Activated CD4-positive, alpha-beta memory T cell treated with anti-CD3 and anti-CD28 coated beads for 36 hours (primary cell): ENCODE measurements around the gene BTF3. TPM values are rescaled to one million over a fixed set of nuclear protein-coding genes. Genes with fewer than 3 reads are reported as not detected.
"Not testable (repeated sequence)": the region's sequence is repeated elsewhere in the genome, so short reads cannot be mapped to it uniquely, and the experiment has no call there.

Source experiments
- CTCF ChIA-PET: fragments of 350-600 bp; sonication (Branson Sonifier 250); formaldehyde crosslinking; loops from one replicate; lab custom pipeline; 2021; ENCODE audit warnings: antibody characterized with exemption, inconsistent platforms; lab: Charles Lee
- POLR2A ChIA-PET: fragments of 350-600 bp; sonication (Branson Sonifier 250); formaldehyde crosslinking; loops from one replicate; lab custom pipeline; 2021; ENCODE audit warnings: antibody characterized with exemption; lab: Charles Lee
- DNase-seq: peaks from one replicate; pipeline ENCODE4 v3.0.0-alpha.2; 2020
- H3K27ac Mint-ChIP-seq: one replicate; pipeline ENCODE4 v1.8.0; 2021; ENCODE audit warnings: mixed read lengths
- H3K27me3 Mint-ChIP-seq: one replicate; pipeline ENCODE4 v1.8.0; 2021; ENCODE audit warnings: mixed read lengths
- H3K36me3 Mint-ChIP-seq: one replicate; pipeline ENCODE4 v1.8.0; 2021; ENCODE audit warnings: mixed read lengths
- H3K4me1 Mint-ChIP-seq: one replicate; pipeline ENCODE4 v1.8.0; 2021; ENCODE audit warnings: low read depth, mixed read lengths
- H3K4me3 Mint-ChIP-seq: one replicate; pipeline ENCODE4 v1.8.0; 2021; ENCODE audit warnings: mild to moderate bottlenecking, mixed read lengths
- H3K9me3 Mint-ChIP-seq: one replicate; pipeline ENCODE4 v1.8.0; 2021; ENCODE audit warnings: mixed read lengths
- intact Hi-C: fragments of 100-400 bp; cut with micrococcal nuclease; formaldehyde crosslinking; loops from one replicate; pipeline ENCODE4 v1.15.1; 2023
- total RNA-seq, 2 experiments: library from RNA; stranded (reverse); gene quantifications; one replicate each; pipeline ENCODE4 v1.2.3, GENCODE V29; 2021

The BTF3 gene
- total RNA-seq, 2 experiments from 2014 or later = 936 to 944 TPM

DNA sequence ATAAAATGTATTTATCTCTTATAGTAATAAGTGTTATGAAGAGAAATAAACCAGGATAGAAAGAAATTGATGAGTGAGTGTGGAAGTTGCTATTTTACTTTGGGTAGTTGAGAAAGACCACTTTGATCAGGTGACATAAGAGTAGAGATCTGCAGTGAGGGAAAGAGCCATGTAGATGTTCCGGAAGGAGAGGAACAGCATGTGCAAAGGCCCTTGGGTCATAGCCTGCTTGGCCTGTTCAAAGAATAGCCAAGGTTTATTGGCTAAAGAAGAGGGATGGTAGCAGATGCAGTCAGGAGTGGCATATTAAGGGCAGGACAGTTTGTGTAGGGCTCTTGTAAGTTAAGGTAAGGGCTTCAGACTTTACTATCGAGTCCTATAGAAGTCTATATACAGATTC is 3.2 kb downstream of the BTF3 start:
- Mint-ChIP-seq H3K27me3 (no peaks in the 10 kb centered on the region), H3K36me3 (peaks cover 53% of the 10 kb centered on the region), H3K4me3 (no peak overlapping the region), H3K27ac (peak overlapping the region; percentile 39), H3K9me3 (no peaks in the 10 kb centered on the region), H3K4me1 (peaks cover 37% of the 10 kb centered on the region)
- POLR2A ChIA-PET = no interaction called here
- CTCF ChIA-PET = interaction anchor here (1.0 to 1.4 kb wide), 2 partner anchors 52 to 53 kb away, joined by 3 read pairs; partner anchors contain the start of gene FOXD1
- intact Hi-C loops = no loop called here
- DNase-seq = no peak

DNA sequence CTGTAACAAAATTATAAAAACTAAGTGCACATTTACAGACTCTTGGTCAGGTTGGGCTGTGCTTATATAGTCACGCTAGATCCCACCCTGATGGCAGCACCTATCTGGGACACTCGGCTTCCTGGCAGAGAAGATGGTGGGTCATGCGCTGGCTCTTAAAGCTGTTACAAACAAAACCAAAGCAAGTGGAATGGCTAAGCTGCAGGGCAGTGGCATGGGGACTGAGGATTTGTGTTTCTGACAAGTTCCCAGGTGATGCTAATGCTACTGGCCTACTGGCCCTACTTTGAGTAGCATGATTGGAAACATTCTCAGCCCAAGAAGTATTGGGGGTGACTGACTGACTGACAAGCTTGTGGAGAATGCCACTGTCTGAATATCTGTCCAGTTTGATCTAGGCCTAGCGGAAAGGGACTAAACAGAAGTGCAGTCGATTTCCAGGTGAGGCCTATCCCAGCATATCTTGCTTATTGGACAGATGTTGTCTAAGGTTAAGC is 8.3 kb downstream of the BTF3 start:
- Mint-ChIP-seq H3K9me3 (no peaks in the 10 kb centered on the region), H3K27me3 (no peaks in the 10 kb centered on the region), H3K4me1 (peaks cover 8% of the 10 kb centered on the region), H3K4me3 (no peak overlapping the region), H3K36me3 (peaks cover 38% of the 10 kb centered on the region), H3K27ac (no peak overlapping the region)
- no peak for DNase-seq
- CTCF ChIA-PET = no interaction called here
- POLR2A ChIA-PET = interaction anchor here (1.3 kb wide), 1 partner anchor 8 kb away, joined by 4 read pairs; the partner anchor contains the start of gene BTF3
- intact Hi-C loops = no loop called here

DNA sequence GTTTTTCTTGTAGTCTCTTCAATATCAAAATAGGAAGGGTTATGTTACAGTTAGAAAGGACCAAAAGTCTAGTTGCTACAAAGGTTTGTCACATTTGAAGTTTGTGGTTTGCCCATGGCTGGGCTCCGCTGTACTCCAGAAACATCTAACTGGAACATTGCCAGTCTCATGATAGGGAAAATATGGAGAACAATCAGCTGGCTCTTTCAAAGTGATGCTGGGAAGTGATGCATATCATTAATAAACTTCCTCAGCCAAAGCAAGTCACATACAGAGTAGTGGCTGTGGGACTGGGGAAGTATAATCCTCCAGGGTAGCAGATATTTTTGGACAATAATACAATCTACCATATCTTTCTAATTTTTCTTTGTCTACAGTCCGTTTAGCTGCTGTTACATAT is 8.8 kb downstream of the BTF3 start:
- ChIA-PET POLR2A (interaction anchor here (1.3 kb wide), 1 partner anchor 9 kb away, joined by 4 read pairs; the partner anchor contains the start of gene BTF3), CTCF (interaction anchor here (1.9 kb wide), 1 partner anchor 13 kb away, joined by 9 read pairs; no protein-coding TSS in a partner anchor)
- intact Hi-C loops = no loop called here
- Mint-ChIP-seq H3K36me3 (peaks cover 38% of the 10 kb centered on the region), H3K27me3 (no peaks in the 10 kb centered on the region), H3K4me3 (no peak overlapping the region), H3K9me3 (no peaks in the 10 kb centered on the region), H3K4me1 (peaks cover 7% of the 10 kb centered on the region), H3K27ac (no peak overlapping the region)
- no peak for DNase-seq

DNA sequence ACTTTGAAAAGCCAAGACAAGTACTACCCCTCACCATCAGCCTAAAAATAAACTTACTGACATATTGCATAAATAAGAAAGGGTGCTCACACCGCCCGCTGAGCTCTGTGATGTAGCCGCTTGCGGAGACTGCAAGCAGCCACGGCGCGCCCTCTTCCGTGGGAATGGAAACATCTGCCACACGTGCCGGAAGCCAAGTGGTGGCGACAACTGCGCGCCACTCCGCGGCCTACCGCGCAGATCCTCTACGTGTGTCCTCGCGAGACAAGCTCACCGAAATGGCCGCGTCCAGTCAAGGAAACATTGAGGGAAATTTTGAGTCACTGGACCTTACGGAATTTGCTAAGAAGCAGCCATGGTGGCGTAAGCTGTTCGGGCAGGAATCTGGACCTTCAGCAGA is 10.3 kb downstream of the BTF3 start:
- H3K27ac Mint-ChIP-seq, DNase-seq, H3K9me3 Mint-ChIP-seq, intact Hi-C loops, H3K4me1 Mint-ChIP-seq, H3K4me3 Mint-ChIP-seq, H3K27me3 Mint-ChIP-seq: not testable (repeated sequence)
- H3K36me3 Mint-ChIP-seq = peaks cover 24% of the 10 kb centered on the region
- POLR2A ChIA-PET = interaction anchor here (1.5 kb wide), 1 partner anchor 10 kb away, joined by 4 read pairs; the partner anchor contains the start of gene BTF3
- CTCF ChIA-PET = interaction anchor here (1.9 kb wide), 1 partner anchor 12 kb away, joined by 9 read pairs; no protein-coding TSS in a partner anchor

DNA sequence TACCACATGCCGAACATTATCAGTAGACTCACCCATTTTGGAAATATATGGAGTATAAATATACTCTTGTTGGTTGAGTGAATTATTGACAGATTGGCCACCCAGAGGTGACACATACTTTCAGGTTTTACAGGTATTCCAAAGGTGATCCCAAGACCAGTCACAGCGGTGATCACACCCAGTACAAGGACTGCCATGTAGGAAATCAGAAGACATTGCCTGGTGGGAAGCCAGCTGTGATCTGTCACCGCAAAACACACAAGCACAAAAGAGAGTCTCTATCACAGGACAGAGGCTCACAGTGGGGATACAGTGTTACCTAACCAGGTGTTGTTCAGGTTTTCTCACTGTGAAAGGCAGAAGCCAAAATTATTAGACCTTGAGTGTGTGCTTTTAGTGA is 15.8 kb downstream of the BTF3 start:
- Mint-ChIP-seq H3K4me3 (no peak overlapping the region), H3K27me3 (no peaks in the 10 kb centered on the region), H3K4me1 (no peaks in the 10 kb centered on the region), H3K36me3 (peaks cover 2% of the 10 kb centered on the region), H3K9me3 (no peaks in the 10 kb centered on the region), H3K27ac (no peak overlapping the region)
- ChIA-PET CTCF (interaction anchor here (13.3 kb wide), 1 partner anchor 23 kb away, joined by 142 read pairs; no protein-coding TSS in a partner anchor), POLR2A (no interaction called here)
- intact Hi-C loops = no loop called here
- DNase-seq = no peak

DNA sequence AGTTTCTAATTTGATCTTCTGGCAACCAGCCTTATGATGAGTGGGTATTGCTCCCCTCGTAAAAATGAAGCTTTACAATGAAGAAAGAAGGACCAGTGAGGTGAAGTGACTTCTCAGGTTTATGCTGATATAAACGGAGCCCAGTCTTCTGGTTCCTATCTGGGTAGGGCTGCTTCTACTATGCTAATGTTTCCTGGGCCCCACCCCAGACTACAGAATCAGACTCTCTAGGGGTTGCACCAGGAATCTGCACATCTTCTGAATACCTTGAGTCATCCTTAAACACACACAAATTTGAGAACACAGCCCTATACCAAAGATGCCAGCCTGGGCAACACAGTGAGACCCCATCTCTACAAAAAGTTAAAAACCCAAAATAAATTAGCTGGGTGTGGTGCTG is 16.2 kb downstream of the BTF3 start:
- Mint-ChIP-seq H3K27me3 (no peaks in the 10 kb centered on the region), H3K4me1 (peaks cover 2% of the 10 kb centered on the region), H3K4me3 (no peak overlapping the region), H3K27ac (no peak overlapping the region), H3K9me3 (no peaks in the 10 kb centered on the region), H3K36me3 (no peaks in the 10 kb centered on the region)
- intact Hi-C loops = no loop called here
- no peak for DNase-seq
- CTCF ChIA-PET = interaction anchor here (13.3 kb wide), 1 partner anchor 23 kb away, joined by 142 read pairs; no protein-coding TSS in a partner anchor
- POLR2A ChIA-PET = no interaction called here

DNA sequence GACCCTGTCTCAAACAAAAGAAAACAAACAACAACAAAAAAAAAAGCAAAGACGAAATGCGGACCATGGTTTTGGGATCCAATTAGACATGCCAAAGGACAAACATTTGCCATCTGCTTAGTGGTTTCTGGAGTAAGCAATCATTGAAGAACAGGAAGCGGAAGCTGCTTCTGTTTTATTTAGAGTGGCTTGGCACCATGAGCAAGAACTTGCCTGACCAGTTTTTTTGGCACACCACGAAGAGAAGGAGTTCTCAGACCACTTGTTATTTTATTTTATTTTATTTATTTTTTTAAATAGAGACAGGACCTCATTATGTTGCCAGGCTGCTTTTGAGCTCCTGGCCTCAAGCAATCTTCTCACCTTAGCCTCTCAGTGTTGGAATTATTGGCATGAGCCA is 17.0 kb downstream of the BTF3 start:
- Mint-ChIP-seq H3K36me3 (no peaks in the 10 kb centered on the region), H3K27me3 (no peaks in the 10 kb centered on the region), H3K9me3 (no peaks in the 10 kb centered on the region), H3K27ac (no peak overlapping the region), H3K4me3 (no peak overlapping the region), H3K4me1 (peaks cover 7% of the 10 kb centered on the region)
- ChIA-PET POLR2A (no interaction called here), CTCF (interaction anchor here (13.3 kb wide), 1 partner anchor 22 kb away, joined by 142 read pairs; no protein-coding TSS in a partner anchor)
- intact Hi-C loops = loop anchor here (5.0 kb wide), 1 partner anchor 277 kb away; no protein-coding TSS in a partner anchor
- DNase-seq = no peak

DNA sequence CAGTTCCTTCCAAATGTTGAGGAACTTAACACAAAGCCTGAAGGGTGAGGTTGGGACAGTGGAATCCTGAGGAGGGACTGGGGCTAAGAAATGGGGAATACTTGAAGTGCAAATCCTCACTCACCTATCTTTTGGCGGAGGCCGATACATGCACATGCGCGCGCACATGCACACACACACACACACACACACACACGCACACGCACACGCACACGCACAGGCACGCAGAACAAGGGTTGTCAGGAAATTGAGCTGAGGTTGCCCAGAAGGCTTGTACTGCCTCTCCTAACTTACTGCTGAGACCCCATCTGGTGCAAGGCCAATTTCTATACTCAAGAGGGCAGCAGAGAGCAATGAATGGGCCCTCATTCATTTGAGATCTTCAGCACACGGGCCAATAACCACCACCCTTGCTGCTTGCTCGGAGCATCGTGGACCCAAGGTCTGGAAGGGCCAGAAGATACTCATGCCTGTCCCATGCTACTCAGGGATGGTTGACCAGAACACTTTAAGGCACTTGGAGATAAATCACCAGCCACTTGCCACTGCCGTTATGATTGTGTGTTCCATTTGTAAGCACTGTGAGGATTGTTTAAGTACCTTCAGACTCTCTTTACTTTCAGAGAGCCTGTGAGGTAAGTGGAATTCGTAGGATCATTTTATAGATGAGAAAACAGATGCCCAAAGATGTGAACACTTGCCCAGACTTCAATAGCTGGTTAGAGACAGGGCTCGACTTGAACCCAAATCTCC is 21.5 kb downstream of the BTF3 start:
- no peaks in the 10 kb centered on the region for H3K36me3 Mint-ChIP-seq
- H3K27ac Mint-ChIP-seq = peak overlapping the region; percentile 28
- intact Hi-C loops = loop anchor here (1.0 to 5.0 kb wide), 3 partner anchors 17 to 273 kb away; no protein-coding TSS in a partner anchor
- ChIA-PET CTCF (interaction anchor here (0.5 to 13.3 kb wide), 13 partner anchors 9 to 273 kb away, joined by 3 to 142 read pairs (median 4); partner anchors contain the start of genes ANKRA2 and UTP15), POLR2A (interaction anchor here (1.5 kb wide), 1 partner anchor 21 kb away, joined by 5 read pairs; no protein-coding TSS in a partner anchor)
- peaks cover 7% of the 10 kb centered on the region for H3K4me1 Mint-ChIP-seq
- no peak overlapping the region for H3K4me3 Mint-ChIP-seq
- DNase-seq = peak; percentile 78
- H3K27me3 Mint-ChIP-seq = no peaks in the 10 kb centered on the region
- H3K9me3 Mint-ChIP-seq = no peaks in the 10 kb centered on the region

DNA sequence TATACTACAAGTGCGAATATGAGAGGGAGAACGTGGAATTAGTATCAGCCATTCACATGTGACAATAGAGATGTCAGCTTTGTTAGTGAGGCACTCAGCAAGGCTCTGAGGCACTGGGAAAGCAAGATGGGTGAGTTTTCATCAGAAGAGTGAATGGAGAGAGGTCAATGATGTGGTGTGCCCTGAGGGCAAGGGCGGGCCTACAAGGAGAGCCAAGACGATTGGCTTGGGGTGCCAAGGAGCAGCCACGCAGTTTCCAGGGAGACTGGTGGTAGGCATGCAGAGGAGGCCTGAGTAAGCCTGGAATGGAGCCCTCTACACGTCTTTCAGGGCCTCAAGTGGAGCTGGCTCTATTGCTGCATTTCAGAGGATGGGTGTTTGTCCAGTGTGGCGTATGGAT is 24.7 kb downstream of the BTF3 start:
- no peak for DNase-seq
- peaks cover 7% of the 10 kb centered on the region for H3K4me1 Mint-ChIP-seq
- no peaks in the 10 kb centered on the region for H3K36me3 Mint-ChIP-seq
- H3K4me3 Mint-ChIP-seq = no peak overlapping the region
- CTCF ChIA-PET = interaction anchor here (13.3 kb wide), 1 partner anchor 14 kb away, joined by 142 read pairs; no protein-coding TSS in a partner anchor
- peaks cover 1% of the 10 kb centered on the region for H3K27me3 Mint-ChIP-seq
- intact Hi-C loops = no loop called here
- POLR2A ChIA-PET = no interaction called here
- H3K27ac Mint-ChIP-seq = no peak overlapping the region
- no peaks in the 10 kb centered on the region for H3K9me3 Mint-ChIP-seq

DNA sequence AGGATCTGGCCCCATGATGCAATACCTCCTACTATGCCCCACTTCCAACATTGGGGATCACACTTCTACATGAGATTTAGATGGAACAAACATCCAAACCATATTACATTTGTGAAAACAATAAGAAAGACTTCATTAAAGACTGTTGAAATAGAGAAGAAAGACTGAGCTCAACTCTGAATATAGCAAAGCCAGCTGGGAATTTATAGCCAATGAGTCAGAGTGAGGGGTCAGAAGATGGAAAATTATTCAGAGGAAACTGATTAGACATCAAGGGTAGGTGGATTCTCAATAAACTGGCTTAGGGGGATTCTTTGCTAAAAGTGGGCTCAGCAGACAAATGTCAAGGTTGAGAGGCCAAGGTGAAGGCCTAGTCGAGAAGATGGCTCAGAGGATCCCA is 25.6 kb downstream of the BTF3 start:
- H3K27ac Mint-ChIP-seq = no peak overlapping the region
- peaks cover 1% of the 10 kb centered on the region for H3K27me3 Mint-ChIP-seq
- no peaks in the 10 kb centered on the region for H3K9me3 Mint-ChIP-seq
- intact Hi-C loops = no loop called here
- peaks cover 7% of the 10 kb centered on the region for H3K4me1 Mint-ChIP-seq
- no peak overlapping the region for H3K4me3 Mint-ChIP-seq
- H3K36me3 Mint-ChIP-seq = no peaks in the 10 kb centered on the region
- DNase-seq = no peak
- POLR2A ChIA-PET = no interaction called here
- CTCF ChIA-PET = interaction anchor here (0.6 to 13.3 kb wide), 3 partner anchors 13 to 73 kb away, joined by 3 to 142 read pairs (median 3); no protein-coding TSS in a partner anchor

DNA sequence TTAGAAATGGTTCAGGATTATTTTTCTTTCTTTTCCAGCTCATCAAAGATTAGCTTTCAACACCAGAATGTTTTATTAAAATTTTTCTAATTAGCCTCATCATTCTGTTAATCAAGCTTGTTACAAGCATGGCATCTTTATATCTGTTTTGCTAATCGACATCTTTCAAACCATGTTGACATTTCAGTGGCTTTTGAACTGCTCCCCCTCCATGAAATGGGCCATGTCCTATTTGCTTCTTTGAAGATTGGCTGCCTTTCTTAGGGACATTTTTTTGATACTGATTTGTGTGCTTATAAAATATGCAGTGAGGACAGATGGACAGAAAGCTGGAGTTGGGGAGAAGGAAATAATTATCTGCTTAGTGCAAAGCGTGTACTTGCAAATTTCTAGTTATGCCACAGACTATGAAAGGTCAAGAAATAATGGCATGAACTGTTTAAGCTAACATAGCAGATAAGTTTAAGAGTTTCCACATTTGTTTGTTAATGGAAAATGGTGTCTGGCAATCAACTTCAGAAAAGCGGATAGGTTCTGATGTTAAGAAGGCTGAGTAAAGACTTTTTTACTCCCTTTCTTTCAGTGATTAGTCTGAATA is 27.5 kb downstream of the BTF3 start:
- DNase-seq = no peak
- Mint-ChIP-seq H3K27me3 (peaks cover 5% of the 10 kb centered on the region), H3K4me1 (no peaks in the 10 kb centered on the region), H3K36me3 (no peaks in the 10 kb centered on the region), H3K9me3 (no peaks in the 10 kb centered on the region), H3K4me3 (no peak overlapping the region), H3K27ac (no peak overlapping the region)
- intact Hi-C loops = no loop called here
- ChIA-PET CTCF (interaction anchor here (1.1 to 13.3 kb wide), 2 partner anchors 12 to 71 kb away, joined by 3 to 142 read pairs; no protein-coding TSS in a partner anchor), POLR2A (no interaction called here)

DNA sequence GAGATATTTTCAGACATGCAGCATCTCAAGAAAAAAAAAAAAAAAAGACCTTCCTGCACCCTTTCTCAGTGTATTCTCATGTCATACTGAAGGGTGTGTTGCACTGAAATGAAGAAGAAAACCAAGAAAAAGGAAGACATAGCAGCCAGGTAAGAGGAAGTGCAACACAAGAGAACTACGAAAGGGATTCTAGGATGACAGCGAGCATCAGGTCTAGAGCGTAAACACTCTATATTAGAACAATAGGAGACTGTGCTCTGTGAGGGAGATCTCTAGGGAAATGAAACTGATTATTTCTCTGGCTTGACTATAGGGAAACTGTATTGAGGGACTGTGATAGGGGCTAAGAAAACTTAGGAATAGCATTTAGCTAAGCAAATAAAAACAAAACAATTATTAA is 30.0 kb downstream of the BTF3 start:
- intact Hi-C loops = no loop called here
- Mint-ChIP-seq H3K4me1 (no peaks in the 10 kb centered on the region), H3K27ac (no peak overlapping the region), H3K9me3 (no peaks in the 10 kb centered on the region), H3K4me3 (no peak overlapping the region), H3K36me3 (no peaks in the 10 kb centered on the region), H3K27me3 (peaks cover 11% of the 10 kb centered on the region)
- POLR2A ChIA-PET = no interaction called here
- no peak for DNase-seq
- CTCF ChIA-PET = interaction anchor here (1.2 kb wide), 1 partner anchor 9 kb away, joined by 6 read pairs; no protein-coding TSS in a partner anchor
